GM21723 (cell line): ENCODE data around the gene MT1B.

Experiments
- ATAC-seq: cut with Tn5 transposase; IDR thresholded peaks from one replicate; pipeline ENCODE4 v1.9.1; 2021; ENCODE audit warnings: mild to moderate bottlenecking, moderate library complexity; ENCODE audit not compliant: unreplicated experiment

Gene MT1B

DNA sequence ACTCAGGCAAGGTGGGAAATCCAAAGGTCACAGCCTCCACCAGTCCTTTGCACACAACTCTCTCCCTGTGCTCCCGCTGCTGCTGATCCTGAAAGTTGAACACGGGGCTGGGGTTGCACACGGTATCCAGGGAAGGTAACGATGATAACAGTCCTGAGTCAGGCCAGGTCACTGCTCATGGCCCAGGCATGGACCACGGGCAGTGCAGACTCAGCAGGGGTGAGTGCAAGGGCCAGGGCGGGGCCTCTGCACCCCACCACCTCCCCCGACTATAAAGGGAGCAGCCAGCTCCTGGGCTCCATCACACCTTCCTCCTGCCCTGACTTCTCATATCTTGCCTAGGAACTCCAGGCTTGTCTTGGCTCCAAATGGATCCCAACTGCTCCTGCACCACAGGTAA, at the start of gene MT1B:
TSS of gene MT1B (plus strand) at position 301 of the 400 bp plus-strand sequence. CDS start at position 369, 68 bp downstream.
- no peak for ATAC-seq

DNA sequence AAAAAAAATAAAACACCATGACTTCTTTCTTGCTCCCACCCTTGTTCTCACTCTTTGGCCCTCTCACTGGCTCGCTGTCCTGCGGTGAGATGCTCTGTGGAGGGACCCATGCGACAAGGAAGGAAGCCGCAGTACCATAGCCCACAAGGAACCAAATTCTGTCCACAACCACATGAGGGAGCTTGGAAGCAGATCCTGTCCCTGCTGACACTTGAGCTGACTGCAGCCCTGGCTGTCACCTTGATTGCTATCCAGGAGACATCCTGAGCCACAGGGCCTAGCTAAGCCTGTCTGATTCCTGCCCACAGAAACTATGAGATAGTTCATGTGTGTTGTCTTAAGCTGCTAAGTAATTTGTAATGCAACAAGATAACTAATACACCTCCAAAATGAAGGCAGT, 48.1 kb upstream of the MT1B start:
- no peak for ATAC-seq

DNA sequence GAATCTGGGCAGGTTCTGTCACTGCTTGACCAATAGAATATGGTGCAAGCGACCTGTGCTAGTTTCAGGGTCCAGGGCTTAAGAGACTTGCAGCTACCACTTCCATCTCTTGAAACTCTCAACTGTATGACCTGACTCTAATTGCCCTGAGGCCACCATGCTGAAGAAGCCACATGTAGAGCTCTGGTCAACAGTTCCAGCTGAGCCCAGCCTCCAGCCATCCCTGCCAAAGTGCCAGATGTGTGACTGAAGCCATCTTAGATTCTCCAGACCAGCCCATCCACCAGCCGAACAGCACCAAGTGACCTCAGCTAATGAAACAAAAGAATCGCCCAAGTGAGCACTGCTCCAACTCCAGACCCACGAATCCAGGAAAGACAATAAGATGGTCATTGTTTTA, 46.7 kb upstream of the MT1B start:
- no peak for ATAC-seq

DNA sequence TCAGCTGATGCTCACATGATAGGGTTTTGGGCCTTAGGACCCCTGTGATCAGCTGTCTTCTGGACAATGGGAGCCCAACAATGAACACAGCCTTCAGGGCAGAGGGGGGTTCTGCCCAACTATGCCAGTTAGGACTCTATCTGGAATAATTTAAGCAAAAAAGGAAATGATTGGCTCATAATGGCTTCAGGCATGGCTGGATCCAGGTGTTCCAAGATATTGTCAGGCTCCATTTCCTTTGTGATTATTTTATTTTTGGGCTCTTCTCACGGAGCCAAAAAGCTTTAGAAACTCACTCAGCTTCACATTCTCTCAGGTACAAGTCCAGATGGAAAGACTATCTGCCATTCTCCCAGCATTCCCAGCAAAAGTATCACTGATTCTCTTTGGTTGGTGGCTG, 46.2 kb upstream of the MT1B start:
- no peak for ATAC-seq

DNA sequence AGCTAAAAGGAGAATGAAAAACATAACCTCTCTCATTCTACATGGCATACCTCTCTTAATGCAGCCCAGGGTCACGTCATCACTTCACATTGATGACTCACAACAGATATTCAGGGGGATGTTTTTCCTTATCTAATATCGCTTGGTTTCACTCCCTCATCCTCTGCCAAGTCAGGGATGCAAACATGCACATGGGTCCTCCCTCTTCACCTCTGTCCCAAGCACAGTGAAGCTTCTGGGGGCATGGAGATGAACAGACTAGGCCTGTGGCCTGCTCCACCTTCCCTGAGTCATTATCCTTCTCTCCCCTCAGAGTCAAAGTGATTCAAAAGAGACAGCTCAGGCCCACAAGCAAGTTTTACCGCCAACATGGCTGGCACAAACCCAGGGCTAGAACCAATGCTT, 45.6 kb upstream of the MT1B start:
- ATAC-seq, result no peak

DNA sequence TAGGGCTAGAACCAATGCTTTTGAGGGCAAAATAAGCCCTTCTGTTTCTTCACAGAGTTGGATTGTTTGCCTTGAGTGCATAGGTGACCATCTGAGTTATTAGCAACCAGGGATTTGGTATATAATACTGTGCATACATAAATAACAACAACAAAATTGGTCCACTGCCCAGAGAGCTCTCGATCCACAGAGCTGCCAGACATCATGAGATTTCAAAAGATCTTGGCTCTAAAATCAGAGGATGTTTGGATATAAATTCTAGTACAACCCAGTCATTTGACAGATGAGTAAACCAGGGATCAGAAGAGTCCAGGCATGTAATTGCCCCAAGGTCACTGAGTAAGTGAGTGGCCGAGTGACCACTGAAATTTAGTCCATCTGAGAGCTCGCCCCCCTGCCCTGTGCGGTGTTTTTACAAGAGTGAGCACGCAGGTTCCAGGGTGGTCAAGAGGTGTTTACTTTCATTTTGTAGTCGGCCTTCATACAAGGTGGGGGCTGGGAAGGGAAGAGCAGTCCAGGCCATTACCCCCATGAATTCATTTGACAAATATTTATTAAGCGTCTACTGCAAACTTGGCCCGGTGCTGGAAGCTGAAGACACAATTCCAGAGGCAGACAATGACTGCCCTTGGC, 45.1 kb upstream of the MT1B start:
- ATAC-seq, result no peak

DNA sequence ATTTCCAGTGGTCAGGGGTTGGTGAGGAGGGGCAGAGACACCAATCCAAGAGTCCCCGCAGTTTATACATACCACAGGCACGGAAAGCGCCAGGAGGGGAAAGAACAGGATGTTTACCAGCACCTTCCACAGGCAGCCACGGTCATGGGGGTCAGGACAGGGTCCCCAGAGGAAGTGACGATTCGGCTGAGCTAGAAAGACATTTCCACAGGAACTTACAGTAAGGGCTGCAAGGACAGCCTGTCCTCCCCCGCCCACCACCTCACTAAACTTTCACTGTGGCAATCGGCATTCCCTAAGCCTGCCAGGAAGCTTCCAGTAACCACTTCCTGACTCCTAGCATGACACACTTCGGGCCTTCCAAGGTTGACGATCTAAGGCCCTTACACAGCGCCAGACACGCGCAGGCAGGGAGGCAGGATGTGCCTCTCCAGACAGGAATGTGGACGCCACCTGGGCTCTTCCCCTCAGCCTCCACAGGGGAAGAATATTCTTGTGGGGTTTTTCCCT, 44.5 kb upstream of the MT1B start:
- ATAC-seq, result no peak

DNA sequence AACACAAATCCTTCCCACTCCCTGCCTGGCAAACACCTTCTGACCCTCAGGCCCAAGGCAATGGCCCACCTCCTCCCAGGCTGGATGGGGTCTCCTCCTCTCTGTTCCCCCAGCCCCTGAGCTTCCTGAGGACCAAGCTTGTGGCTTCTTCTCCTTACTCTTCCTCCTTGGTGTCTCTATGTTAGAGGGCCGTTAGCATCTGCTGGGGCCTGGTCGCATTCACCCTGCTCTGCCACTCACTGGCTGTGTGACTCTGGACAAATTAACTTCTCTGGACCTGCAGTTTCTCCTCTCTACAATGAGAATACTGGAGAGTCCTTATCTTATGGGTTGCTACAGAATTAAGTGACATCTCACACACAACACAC, 44.0 kb upstream of the MT1B start:
- ATAC-seq, result no peak

DNA sequence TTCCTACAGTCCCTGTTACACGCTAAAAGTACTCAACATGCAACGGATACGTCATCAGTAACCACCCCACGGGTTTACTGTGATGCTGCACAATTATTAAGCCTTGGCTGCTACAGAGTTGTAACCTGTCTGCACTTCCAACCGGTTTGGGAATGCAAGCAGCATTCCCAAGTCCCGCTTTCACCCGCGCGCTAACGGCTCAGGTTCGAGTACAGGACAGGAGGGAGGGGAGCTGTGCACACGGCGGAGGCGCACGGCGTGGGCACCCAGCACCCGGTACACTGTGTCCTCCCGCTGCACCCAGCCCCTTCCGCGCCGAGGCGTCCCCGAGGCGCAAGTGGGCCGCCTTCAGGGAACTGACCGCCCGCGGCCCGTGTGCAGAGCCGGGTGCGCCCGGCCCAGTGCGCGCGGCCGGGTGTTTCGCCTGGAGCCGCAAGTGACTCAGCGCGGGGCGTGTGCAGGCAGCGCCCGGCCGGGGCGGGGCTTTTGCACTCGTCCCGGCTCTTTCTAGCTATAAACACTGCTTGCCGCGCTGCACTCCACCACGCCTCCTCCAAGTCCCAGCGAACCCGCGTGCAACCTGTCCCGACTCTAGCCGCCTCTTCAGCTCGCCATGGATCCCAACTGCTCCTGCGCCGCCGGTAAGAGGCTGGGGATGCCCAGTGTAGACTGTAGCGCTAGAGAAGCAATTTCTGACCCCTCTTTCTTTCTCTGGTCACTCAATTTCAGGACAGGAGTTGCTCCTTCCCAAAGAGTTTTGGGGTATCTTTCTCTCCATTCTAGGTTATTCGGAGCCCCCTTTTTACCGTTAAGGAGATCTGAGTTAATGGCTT, 43.4 kb upstream of the MT1B start, which contains the start of gene MT2A:
TSS of gene MT2A (plus strand) at position 542 of the 833 bp plus-strand sequence. CDS start at position 614, 72 bp downstream.
- peak; percentile 85 for ATAC-seq

DNA sequence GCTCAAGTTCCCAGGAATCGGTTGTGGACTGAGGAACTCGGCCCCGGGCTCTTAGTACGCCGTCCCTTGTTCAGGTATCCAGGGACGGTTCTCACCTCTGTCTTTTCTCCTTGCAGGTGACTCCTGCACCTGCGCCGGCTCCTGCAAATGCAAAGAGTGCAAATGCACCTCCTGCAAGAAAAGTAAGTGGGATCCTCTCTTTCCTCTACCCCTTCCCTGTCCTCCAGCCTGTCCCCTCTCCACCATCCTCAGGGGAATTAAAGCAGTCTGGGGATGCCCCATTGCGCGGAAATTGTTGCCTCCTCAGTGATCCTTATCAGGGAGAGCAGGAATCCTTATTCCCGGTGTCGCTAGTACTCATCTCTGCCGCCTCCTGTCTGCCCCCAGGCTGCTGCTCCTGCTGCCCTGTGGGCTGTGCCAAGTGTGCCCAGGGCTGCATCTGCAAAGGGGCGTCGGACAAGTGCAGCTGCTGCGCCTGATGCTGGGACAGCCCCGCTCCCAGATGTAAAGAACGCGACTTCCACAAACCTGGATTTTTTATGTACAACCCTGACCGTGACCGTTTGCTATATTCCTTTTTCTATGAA, 42.7 kb upstream of the MT1B start:
- ATAC-seq, result no peak

DNA sequence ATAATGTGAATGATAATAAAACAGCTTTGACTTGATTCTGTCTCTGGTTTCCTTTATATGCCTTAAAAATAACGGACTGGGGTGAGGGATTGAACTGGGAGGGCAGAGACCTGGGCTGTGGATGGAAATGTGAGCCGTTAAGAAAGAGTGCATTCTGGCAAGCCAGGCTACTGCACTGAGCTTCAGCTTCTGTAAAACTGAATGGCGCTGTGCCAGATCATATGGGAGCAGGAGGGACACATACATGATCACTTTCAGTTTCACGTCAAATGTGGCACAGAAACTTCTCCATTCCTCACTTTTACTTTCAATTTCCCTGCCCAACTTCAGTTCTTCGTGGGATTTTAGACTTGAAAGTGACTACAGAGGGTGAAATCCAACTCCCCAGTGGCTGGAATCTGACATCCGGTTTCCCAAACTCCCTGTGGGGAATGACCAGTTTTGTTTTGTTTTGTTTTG, 42.2 kb upstream of the MT1B start:
- ATAC-seq, result peak; percentile 46

DNA sequence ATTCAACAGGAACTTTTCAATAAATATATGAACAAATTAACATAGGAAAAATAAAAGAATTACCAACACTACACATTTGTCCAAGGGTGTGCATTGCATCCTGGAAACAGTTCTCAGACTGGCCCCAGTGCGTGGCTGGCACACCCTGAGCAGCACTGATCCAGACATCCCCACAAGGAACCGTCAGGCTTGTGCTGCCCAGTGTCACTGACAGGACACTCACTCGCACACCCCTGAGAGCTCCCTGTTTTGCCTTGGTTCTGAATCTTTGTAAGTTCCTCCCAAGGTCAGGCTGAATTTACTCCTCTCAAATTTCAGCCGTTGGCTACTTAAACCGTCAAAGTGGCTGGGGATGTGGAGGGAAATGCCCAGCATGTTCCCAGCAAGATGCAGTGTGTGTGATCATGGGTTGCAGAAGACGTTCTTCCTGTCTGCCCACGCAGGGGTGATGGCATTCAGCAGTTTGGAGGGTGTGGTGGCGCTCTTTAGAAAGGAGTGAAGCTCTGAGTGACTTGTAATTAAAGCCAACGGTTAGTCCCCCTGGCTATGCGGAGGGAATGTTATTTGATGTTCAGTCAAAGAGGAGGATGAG, 41.6 kb upstream of the MT1B start:
- ATAC-seq, result peak; percentile 23

DNA sequence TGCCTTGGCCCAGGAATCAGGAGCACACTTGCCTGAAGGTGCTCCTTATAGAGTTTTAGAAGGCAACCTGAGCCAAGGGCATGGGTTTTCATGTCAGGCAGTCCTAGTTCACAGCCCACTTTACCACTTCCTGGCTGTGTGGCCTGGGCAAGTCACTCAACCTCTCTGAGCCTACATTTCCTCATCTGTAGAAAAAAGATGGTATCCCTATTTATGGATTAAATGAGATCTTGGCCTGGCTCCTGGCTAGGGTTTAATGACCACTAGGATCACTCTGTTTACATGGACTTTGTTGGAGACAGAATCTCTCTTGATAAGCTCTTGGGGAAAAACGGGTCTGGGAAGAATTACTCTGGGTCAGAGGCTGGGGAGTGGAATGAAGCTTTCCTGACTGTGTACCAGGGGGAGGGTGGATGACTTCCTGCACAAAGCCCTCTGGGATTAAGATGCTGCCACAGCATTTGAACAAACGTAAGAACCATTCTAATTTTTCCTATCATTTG, 41.0 kb upstream of the MT1B start:
- no peak for ATAC-seq

DNA sequence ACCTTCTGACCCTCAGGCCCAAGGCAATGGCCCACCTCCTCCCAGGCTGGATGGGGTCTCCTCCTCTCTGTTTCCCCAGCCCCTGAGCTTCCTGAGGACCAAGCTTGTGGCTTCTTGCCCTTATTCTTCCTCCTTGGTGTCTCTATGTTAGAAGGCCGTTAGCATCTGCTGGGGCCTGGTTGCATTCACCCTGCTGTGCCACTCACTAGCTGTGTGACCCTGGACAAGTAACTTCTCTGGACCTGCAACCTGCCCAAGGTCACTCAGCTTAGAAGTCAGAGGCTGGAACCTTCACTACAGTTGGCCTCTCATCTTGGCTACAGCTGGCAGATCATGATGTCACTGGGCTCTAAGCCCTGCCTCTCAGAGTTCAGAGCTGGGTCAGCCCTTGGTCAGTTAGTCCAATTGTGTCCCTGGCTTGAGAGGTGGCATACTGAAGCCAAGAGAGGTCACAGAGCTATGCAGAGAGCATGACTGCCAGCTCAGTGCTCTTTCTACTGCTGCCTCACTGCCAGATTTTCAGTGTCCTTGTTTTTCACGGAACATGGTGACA, 40.3 kb upstream of the MT1B start:
- no peak for ATAC-seq

DNA sequence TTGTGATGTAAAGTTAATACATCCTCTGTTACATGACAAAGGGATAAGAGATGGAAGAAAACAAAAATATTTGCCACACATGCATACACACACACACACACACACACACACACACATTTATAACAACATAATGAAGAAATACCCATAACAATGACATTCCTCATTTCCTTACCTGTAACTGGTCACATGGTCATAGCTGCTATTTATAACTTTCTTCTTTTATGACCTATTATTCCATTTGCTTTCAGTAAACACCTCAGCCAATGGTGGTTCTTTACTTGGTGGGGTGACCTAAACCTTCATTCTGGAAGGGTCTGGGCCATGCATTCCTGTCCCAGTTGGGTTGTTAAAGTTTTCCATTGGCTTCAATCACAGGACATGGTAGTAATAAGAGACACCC, 38.0 kb upstream of the MT1B start:
- ATAC-seq, result no peak

DNA sequence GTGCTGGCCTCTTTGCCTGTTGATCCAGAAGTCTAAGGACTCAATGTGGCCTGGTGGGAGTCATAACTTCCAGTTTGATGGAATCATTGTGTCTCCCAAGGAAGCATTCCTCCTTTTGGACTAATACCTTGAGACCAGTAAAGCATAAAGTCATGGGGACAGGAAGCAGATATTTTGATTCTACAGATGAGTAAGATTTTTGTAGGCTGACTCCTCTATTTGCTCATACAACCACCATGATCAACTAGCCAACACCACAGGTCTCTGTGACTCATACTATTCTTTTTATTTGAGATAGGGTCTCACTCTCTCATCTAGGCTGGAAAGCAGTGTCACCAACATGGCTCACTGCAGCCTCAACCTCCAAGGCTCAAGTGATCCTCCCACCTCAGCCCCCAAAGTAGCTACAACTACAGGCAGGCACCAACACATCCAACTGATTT, 37.1 kb upstream of the MT1B start:
- no peak for ATAC-seq

DNA sequence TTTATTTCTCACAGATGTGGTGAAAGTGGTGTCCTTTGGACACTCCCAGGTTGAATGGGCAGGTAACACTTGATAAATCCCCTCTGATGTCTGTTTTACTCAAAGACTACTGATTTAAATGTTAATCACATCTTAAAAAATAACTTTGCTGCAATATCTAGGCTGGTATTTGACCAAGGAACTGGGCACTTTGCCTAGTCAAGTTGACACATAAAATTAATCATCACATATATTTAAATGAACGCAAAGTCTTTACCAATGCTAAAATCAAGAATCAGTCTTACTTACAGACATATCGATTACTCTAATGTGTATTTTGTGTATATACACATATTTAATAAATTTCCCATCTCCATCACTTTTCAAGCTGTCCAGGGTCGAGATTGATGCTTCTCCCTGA, 36.3 kb upstream of the MT1B start:
- ATAC-seq, result no peak

DNA sequence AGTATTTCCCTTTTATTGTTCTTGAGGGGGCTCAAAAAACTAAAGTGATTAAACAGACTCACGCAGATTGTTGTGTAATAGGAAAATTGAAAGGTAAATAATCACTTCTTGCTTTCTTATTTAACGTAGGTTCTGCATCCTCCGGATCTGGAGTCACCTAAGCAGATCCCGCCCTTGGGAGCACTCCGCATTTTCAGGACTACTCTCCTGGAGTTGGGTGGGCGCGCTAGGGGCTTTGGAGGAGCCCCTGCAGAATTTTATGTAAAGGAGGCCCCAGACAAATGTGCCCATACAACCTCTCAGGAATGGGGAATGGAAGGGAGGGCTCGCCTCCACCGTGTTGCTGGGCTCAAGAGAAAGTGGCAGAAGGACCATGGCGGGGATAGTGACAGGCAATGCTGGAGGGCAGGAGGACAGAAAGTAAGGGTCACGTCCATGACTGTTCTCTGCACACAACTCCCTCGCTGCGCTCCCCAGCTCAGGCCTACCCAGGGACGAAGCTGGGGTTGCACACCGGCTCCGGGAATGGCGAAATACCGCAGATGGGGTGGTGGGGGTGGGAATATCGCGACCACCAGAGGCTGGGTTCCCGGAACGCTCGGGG, 35.0 kb upstream of the MT1B start:
- no peak for ATAC-seq

DNA sequence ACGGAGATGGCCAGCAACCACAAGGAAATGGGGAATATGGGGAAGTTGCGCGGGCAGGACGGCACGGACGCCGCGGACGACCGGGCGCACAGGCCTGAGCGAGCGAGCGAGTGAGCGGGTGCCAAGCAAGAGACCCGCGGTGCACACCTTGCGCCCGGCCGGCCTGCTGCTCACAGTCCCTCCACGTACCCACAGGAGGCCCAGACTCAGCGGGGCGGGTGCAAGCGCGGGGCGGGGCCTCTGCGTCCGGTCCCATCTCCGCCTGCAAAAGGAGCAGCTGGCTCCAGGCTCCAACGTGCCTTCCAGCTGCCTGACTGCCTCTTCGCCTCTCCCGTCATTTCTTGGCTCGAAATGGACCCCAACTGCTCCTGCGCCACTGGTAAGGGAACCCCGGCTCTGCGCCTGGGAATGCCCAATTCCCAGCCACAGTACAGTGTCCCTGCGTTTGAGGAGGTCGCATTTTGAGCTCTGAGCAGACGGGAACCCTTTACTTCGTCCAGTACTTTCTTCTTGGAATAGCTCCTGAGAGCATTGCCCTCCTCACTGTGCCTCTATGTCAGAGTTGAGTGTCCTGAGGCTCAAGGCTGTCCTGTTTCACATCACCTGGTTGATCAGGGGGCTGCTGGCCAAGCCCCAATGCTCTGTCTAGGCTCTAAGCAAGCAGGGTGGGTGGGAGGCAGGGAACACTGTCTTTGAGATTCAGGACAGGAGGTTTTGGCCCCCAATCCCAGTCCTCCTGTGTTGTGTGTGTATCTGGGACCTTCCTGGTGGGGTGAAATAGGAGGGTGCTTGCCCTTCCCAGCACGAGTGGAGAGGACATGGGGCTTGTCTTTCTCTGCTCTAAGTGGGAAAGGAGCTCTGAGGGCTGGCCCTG, 34.2 kb upstream of the MT1B start:
- ATAC-seq, result no peak
